Sigmoid colon (tissue), 7 donors: Measurements from ENCODE around the gene RDH14. TPM values are rescaled to one million over a fixed set of nuclear protein-coding genes. Genes with fewer than 3 reads are reported as not detected.
A peak's percentile ranks its signal among the peaks of the same experiment; 100 is the strongest.

Source experiments
- DNase-seq: peaks from one replicate; pipeline ENCODE4 v3.0.0-alpha.2; 2019
- H3K27ac ChIP-seq, 4 donors: fragments of 200-600 bp; sonication (generic); one replicate each; pipeline ENCODE4 v1.5.1; 2016 to 2019; ENCODE audit warnings: mild to moderate bottlenecking in 1 of 4
- H3K27me3 ChIP-seq, 3 donors: fragments of 200-600 bp; sonication (generic); one replicate each; pipeline ENCODE4 v1.5.1; 2019; ENCODE audit warnings: mild to moderate bottlenecking in 1 of 3
- H3K36me3 ChIP-seq, 4 donors: fragments of 200-600 bp; sonication (generic); one replicate each; pipeline ENCODE4 v1.5.1; 2016 to 2019
- H3K4me1 ChIP-seq, 4 donors: fragments of 200-600 bp; sonication (generic); one replicate each; pipeline ENCODE4 v1.5.1; 2017 to 2019
- H3K4me3 ChIP-seq, 4 donors: fragments of 200-600 bp; sonication (generic); one replicate each; pipeline ENCODE4 v1.5.1; 2017 to 2019; ENCODE audit warnings: mild to moderate bottlenecking in 2 of 4, moderate library complexity in 1 of 4
- H3K9me3 ChIP-seq, 4 donors: fragments of 200-600 bp in 3 of 4; sonication (generic) in 3 of 4; one replicate each; pipeline versions ENCODE4 v1.5.1 to v1.6.1; 2013 to 2019
- EP300 ChIP-seq, 4 donors: sonication (generic); formaldehyde crosslinking; IDR thresholded peaks; one replicate each; pipeline ENCODE4 v1.6.1; 2017; ENCODE audit warnings: antibody characterized with exemption in 4 of 4
- POLR2A ChIP-seq, 2 donors: fragments of 450-650 bp; IDR thresholded peaks; one replicate each; pipeline ENCODE4 v1.6.1; 2016; ENCODE audit warnings: antibody characterized with exemption in 2 of 2, mild to moderate bottlenecking in 2 of 2, moderate library complexity in 2 of 2
- POLR2AphosphoS5 ChIP-seq, 4 donors: sonication (generic); formaldehyde crosslinking; IDR thresholded peaks; one replicate each; pipeline ENCODE4 v1.6.1; 2017; ENCODE audit warnings: antibody characterized with exemption in 4 of 4
- WGBS, 2 donors: extraction: QIAGEN DNeasy Blood & Tissue Kit; methylation state at CpG; one replicate each; pipeline ENCODE4 v1.1.7; 2013; 5-methylcytosine and 5-hydroxymethylcytosine counted together
- intact Hi-C: fragments of 100-400 bp; cut with DNase I; formaldehyde crosslinking; loops from one replicate; pipeline ENCODE4 v1.15.1; 2023
- polyA plus RNA-seq, 3 donors: library from polyadenylated mRNA; stranded (reverse); fragments of 200-250 nt; gene quantifications; one replicate each; pipeline ENCODE4 v1.2.3, GENCODE V29; 2013
- total RNA-seq, 4 donors: library from RNA; depleted of rRNA; stranded (reverse); fragments of >200 nt; gene quantifications; one replicate each; pipeline ENCODE4 v1.1.0, GENCODE V29; 2016
- TF ChIP-seq, protein P1 (sequence below), 4 experiments: fragments of 450-650 bp in 3 of 4; fragments of 200-600 bp in 1 of 4; IDR thresholded peaks; one replicate each; pipeline ENCODE4 v1.5.1; 2016 to 2019; ENCODE audit warnings: antibody characterized with exemption in 4 of 4, mild to moderate bottlenecking in 3 of 4, moderate library complexity in 2 of 4
- donor health status: healthy with polysubstance abuse.
- donor health status: Bipolar disorder and iron deficiency.
- donor health status: healthy.

RDH14 gene
- total and polyA plus RNA-seq, 7 donors: 15.3 to 45.7 (median 37.5) TPM

DNA sequence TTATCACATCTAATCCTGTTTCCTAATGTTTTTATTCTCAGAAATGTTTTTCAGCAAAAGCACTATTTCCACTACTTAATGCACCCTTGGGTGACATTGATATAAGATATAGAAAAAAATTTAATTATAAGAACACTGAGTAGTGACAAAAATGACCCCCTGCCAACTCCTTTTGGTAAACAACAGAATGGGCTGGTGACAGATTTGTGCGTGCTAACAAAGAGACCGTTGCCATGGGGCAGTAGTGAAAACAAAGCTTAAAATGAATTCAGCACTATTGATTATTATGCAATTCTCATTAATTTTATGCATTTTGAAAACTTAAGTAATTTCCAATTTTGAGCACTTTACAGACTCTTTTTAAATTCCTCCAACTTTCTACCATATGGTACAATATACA, 33.1 kb downstream of the RDH14 start:
- no peak for DNase-seq
- H3K36me3 ChIP-seq: no peaks in the 10 kb centered on the region
- intact Hi-C loops: no loop called here
- H3K27me3 ChIP-seq: no peaks in the 10 kb centered on the region
- TF ChIP-seq, protein P1, sequence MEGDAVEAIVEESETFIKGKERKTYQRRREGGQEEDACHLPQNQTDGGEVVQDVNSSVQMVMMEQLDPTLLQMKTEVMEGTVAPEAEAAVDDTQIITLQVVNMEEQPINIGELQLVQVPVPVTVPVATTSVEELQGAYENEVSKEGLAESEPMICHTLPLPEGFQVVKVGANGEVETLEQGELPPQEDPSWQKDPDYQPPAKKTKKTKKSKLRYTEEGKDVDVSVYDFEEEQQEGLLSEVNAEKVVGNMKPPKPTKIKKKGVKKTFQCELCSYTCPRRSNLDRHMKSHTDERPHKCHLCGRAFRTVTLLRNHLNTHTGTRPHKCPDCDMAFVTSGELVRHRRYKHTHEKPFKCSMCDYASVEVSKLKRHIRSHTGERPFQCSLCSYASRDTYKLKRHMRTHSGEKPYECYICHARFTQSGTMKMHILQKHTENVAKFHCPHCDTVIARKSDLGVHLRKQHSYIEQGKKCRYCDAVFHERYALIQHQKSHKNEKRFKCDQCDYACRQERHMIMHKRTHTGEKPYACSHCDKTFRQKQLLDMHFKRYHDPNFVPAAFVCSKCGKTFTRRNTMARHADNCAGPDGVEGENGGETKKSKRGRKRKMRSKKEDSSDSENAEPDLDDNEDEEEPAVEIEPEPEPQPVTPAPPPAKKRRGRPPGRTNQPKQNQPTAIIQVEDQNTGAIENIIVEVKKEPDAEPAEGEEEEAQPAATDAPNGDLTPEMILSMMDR (IDR thresholded peaks at IDR 0.05): no peak
- TF ChIP-seq EP300 (IDR thresholded peaks at IDR 0.05): no peak
- TF ChIP-seq POLR2AphosphoS5 (IDR thresholded peaks at IDR 0.05): no peak
- TF ChIP-seq POLR2A (IDR thresholded peaks at IDR 0.05): no peak
- peaks cover 0 to 6% (median 2%) of the 10 kb centered on the region in 4 donors for H3K4me1 ChIP-seq
- H3K9me3 ChIP-seq: no peaks in the 10 kb centered on the region
- no peak overlapping the region for H3K27ac ChIP-seq
- WGBS, 2 donors: 92 to 94% methylated on average over 2 of the region's 2 CpGs
- H3K4me3 ChIP-seq: no peak overlapping the region

DNA sequence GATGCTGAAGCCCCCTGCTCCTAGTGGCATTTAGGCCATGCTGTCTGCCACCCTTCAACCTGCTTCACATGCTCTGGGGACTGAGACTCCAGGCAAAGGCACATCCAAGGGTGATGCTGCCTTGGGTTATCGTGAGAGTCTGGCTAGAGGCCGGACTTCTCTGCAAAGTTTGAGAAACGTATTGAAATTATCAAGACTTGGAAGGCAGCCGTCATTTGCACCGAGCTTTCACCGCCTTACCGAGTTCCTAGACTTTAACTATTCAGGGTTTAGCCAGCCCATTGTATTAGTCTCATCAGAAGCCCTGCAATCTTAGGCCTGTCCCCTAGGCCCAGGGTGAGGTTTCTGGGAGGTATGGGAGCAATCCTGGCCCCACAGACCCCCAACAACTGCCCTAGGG, 34.0 kb downstream of the RDH14 start:
- TF ChIP-seq POLR2AphosphoS5 (IDR thresholded peaks at IDR 0.05): no peak
- TF ChIP-seq EP300 (IDR thresholded peaks at IDR 0.05): no peak
- TF ChIP-seq, protein P1 (IDR thresholded peaks at IDR 0.05): no peak
- DNase-seq: no peak
- intact Hi-C loops: no loop called here
- Histone ChIP-seq H3K27me3 (no peaks in the 10 kb centered on the region), H3K36me3 (no peaks in the 10 kb centered on the region), H3K4me3 (no peak overlapping the region), H3K9me3 (no peaks in the 10 kb centered on the region), H3K4me1 (peaks cover 0 to 8% (median 4%) of the 10 kb centered on the region in 4 donors), H3K27ac (peak overlapping the region in 1 of 4 donors; percentile 59)
- WGBS, 2 donors: 82 to 90% methylated on average over 7 of the region's 7 CpGs

DNA sequence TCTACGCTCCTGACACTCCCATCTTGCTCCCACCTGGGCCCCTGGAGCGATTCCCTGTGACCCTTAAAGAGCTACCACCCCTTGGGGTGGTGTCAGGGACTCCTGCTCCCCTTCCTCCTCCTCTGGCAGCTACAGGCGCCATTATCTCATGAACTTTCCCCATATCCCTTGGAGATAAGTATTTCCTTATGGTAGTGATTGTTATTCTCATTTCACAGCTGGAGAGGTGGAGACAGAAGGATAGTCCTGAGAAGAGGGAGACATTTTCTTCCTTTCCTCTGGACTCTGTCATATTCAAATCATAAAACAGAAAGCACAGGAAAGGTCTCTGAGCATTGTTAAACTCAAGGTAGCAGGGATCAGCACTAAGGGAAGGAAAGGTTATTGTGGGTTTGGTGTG, 34.6 kb downstream of the RDH14 start:
- TF ChIP-seq EP300 (IDR thresholded peaks at IDR 0.05): no peak
- no peak for TF ChIP-seq POLR2A (IDR thresholded peaks at IDR 0.05)
- TF ChIP-seq, protein P1 (IDR thresholded peaks at IDR 0.05): no peak
- no peak for TF ChIP-seq POLR2AphosphoS5 (IDR thresholded peaks at IDR 0.05)
- peak overlapping the region in 1 of 4 donors; percentile 59 for H3K27ac ChIP-seq
- no peak overlapping the region for H3K4me3 ChIP-seq
- DNase-seq: no peak
- H3K9me3 ChIP-seq: no peaks in the 10 kb centered on the region
- H3K4me1 ChIP-seq: peaks cover 0 to 13% (median 10%) of the 10 kb centered on the region in 4 donors
- WGBS, 2 donors: 72 to 84% methylated on average over 3 of the region's 3 CpGs
- H3K27me3 ChIP-seq: no peaks in the 10 kb centered on the region
- H3K36me3 ChIP-seq: no peaks in the 10 kb centered on the region
- intact Hi-C loops: no loop called here

DNA sequence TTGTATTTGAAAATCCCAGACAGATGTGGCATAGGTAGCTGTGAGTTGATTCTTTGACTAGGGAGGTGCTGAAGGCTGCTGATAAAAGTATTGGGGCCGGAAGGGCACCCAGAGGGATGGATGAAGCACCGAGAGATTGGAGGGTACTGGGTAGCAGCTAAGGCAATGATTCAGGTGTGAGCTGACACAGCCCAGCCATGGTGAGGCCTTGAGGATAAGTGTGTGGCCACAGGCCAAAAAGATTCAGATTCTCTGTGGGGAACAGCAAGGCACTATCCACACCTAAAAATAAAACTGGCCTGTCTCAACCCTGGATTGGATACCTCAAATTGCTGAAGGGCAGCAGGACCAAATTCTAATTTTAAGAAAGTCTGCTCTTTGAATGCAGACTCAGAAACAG, 35.2 kb downstream of the RDH14 start:
- H3K27ac ChIP-seq: peak overlapping the region in 1 of 4 donors; percentile 59
- WGBS, 2 donors: 91 to 95% methylated on average over 2 of the region's 2 CpGs

More for the DNA sequence above, 35.2 kb downstream of the RDH14 start:
- Histone ChIP-seq H3K4me3 (no peak overlapping the region), H3K4me1 (peaks cover 0 to 20% (median 15%) of the 10 kb centered on the region in 4 donors), H3K9me3 (no peaks in the 10 kb centered on the region), H3K36me3 (no peaks in the 10 kb centered on the region), H3K27me3 (no peaks in the 10 kb centered on the region)
- no peak for DNase-seq
- intact Hi-C loops: no loop called here
- no peak for TF ChIP-seq EP300 (IDR thresholded peaks at IDR 0.05)
- TF ChIP-seq, protein P1 (IDR thresholded peaks at IDR 0.05): no peak
- no peak for TF ChIP-seq POLR2A (IDR thresholded peaks at IDR 0.05)
- TF ChIP-seq POLR2AphosphoS5 (IDR thresholded peaks at IDR 0.05): no peak
